Measurements from ENCODE around the gene DGLUCY.
"Not testable (repeated sequence)": the region's sequence is repeated elsewhere in the genome, so short reads cannot be mapped to it uniquely, and the experiment has no call there.

Gene DGLUCY, protein sequence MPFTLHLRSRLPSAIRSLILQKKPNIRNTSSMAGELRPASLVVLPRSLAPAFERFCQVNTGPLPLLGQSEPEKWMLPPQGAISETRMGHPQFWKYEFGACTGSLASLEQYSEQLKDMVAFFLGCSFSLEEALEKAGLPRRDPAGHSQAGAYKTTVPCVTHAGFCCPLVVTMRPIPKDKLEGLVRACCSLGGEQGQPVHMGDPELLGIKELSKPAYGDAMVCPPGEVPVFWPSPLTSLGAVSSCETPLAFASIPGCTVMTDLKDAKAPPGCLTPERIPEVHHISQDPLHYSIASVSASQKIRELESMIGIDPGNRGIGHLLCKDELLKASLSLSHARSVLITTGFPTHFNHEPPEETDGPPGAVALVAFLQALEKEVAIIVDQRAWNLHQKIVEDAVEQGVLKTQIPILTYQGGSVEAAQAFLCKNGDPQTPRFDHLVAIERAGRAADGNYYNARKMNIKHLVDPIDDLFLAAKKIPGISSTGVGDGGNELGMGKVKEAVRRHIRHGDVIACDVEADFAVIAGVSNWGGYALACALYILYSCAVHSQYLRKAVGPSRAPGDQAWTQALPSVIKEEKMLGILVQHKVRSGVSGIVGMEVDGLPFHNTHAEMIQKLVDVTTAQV

DNA sequence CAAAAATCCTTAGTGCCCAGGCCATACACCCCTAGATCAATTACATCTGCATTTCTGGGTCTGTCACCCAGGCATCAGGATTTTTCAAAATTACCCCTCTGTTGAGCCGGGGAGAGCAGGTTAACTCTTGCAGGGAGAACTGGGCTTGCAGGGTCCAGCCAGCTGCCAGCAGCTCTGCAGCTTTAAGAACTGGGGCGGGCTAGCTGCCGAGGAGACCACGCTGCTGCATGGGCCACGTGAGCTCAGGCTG is at the start of gene DGLUCY:
TSS of gene DGLUCY (plus strand) at position 245 of the 250 bp plus-strand sequence. CDS start 46,222 bp downstream, outside the sequence.
- no peak for DNase-seq

- no peak for DNase-seq
These were observed 48.6 kb upstream of the DGLUCY start for GRCh38 chr14:91065266-91065665.

DNA sequence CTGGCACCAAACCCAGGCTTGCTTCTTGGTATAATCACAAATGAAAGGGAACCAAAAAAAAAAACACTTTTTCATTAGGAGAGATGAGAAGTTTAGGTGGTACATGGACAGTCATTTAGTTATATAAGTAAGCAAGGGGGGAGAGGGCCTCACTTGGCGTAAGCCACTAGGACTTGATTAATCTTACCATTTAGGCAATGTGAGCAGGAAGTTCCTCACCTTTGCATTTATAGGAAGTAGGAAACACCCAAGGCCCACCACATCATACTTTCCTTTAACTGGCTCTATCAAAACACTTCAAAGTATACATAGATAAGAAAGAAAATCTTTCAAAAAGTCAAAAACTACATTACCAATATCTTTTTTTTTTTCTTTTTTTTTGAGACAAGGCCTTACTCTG is 46.7 kb upstream of the DGLUCY start:
- DNase-seq, result no peak

DNA sequence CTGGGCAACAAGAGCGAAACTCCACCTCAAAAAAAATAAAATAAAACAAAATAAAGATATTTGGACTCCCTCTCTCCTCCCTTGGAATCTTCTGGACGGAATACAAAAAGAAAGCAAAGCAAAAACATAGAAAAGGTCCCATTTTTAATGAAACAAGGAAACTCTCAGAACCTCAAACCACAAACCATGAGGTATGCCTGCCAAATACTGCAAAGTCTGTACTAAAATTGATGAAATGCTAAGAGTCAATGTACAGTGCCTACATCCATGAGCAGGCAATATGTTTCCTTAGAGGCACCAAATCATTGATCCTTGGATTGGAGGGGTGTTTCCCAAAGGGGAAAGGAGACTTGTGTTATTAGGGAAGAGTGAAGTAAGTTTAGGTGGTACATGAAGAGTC is 45.2 kb upstream of the DGLUCY start:
- no peak for DNase-seq

DNA sequence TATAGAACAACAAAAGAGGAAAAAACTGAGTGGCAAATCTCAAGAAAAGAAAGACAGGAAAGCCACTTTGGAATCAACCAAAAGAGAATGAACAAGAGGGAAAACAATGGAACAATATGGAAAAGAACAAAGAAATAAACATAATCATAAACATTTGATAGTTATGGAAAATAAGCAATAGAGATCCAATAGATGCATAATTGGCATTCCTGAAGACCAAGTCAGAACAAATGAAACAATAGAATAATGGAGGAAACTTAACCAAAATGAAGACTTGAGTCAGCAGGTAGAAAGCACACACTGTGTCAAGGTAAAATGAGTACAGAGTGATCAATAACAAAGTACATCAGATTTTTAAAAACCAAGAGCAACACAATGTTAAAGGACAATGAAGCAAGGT is 43.3 kb upstream of the DGLUCY start:
- DNase-seq, result no peak

DNA sequence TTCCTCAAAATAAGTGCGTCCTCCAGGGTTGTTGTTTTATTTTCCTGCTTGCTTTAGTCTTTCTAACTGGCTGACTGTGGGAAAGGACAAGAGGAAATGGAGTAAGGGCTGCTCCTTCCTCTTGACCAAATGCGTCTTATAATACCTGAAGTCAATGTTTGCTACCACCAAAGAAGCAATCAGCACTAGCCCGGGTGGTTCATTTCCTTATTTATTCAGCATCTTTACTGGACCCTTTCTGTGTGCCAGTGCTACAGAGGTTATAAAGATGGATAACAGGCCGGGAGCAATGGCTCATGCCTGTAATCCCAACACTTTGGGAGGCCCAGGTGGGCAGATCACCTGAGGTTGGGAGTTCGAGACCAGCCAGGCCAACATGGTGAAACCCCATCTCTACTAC is 38.3 kb upstream of the DGLUCY start:
- DNase-seq, result no peak

GRCh38 chr14:91078095-91078737 is 35.7 kb upstream of the DGLUCY start:
- no peak for DNase-seq

DNA sequence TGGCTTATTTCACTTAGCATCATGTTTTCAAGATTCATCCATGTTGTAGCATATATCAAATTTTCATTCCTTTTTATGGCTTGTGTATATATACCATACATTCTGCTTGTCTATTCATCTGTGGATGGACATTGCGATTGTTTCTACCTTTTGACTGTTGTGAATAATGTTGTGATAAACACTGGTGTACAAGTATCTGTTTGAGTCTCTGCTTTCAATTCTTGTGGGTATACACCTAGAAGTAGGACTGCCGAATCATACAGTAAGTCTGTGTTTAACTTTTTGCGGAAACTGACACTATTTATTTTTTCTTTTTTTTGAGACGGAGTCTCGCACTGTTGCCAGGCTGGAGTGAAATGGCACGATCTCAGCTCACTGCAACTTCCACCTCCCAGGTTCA is 33.8 kb upstream of the DGLUCY start:
- DNase-seq, result no peak

DNA sequence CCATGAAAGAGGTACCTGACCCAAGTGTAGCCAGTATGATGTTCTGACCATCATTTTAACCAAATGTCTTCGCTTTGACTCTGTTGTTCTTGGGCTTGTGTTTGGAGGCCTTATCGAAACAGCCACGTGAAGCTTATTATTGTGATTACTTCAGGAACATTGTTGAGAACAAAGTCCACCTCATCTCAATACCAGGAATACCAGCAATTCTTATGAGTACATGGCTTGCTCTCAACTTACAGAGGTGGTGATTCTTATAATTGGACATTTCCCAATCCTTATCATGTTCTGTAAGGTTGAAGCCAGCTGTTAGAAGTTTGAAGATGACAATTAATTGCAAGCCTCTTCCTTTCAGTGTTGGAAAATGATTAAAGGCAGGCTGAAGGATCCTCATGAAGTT is 31.6 kb upstream of the DGLUCY start:
- no peak for DNase-seq

GRCh38 chr14:91084516-91084915 is 29.4 kb upstream of the DGLUCY start:
- no peak for DNase-seq

GRCh38 chr14:91087470-91087869 is 26.4 kb upstream of the DGLUCY start:
- not testable (repeated sequence) for DNase-seq

DNA sequence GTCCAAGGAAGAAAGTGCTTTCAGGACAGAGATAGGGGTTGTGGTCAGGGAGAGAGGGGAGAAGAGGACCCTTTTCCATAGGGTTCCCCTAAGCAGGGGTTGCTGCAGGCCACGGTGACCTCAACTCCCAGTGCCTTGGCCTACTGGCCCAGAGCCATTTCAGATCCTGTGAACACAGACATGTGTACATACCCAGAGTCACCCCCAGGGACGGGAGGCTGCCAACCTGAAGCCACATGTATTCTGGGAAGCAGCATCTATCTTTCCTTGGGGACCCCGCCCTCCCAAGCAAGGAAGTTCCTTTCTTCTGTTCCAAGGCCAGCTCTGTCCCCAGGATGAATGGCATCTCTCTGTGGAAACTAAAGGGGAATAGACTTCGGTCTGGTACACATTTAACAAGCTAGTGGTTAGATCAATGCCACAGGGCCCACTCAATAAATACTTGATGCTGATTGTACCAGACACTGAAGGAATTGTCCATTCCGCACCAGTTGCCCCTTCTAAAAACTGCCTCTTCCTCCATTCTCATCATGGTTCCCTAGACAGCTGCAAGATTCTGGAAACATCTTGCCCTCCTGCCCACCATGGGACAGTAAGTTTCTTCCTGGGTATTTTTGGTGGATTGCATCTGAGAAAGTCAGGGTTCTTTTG is 25.2 kb upstream of the DGLUCY start:
- no peak for DNase-seq

DNA sequence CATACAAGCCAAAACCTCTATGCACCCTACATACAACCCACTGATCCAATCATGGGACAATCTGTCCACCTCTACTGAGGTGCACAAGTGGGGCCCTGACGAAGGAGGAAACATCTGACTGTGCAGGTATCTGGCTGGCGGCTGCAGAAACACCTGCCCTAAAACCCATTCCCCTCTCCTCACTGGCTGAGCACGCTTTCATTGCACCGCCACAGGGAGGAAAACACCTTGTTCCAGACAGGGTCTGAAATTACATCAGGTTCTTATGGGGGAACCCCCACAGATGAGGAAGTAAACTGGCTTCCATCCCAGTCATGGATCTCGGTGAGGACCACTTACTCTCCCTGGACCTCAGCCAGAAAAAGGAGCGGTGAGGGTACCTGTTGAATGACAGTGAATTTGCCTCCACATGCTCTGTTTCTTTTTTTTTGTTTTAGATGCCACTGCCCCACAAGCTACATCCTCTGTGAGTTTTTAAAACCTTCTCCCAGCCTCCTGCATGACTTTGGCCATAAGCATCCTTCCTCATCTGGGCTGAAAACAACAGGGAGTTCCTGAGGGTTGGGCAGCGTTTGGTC is 23.8 kb upstream of the DGLUCY start:
- no peak for DNase-seq

DNA sequence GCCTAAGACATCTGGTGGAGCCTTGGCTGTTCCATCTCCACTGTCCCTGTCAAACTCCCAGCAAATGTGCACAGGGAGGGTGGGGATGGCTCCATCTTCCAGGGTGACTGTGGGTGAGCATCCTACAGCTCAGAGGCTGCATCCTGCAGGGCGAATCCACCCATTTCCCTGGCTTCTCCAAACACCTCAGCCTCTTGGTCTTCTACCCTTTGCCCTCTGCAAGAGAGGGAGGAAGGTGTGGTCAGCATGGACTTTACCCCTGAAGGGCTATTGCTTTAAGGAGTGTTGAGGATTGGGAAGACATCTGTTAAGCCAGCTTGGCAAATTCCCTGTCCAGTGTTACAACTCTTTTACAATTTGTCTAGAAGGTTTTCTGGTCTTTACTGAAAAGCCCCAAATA is 23.1 kb upstream of the DGLUCY start:
- no peak for DNase-seq

DNA sequence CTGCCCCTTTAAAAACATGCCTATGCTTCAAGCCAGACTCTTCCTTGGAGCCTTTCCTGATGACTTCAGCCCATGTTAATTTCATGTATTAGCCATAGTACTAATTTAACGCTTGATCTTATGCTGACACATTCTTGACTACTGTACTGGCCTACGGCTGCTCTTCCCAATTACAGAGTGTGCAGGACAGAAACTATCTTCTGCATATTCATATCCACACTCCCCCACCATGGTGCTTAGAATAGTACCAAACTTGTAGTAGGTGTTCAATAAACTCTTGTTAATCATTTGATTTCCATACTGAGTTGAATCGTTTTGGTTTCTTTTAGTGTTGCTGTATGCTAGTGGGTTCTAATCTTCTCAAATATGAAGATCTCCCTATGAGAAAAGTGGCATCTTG is 21.8 kb upstream of the DGLUCY start:
- DNase-seq, result no peak

- not testable (repeated sequence) for DNase-seq
These were observed 20.0 kb upstream of the DGLUCY start for GRCh38 chr14:91093743-91094472.

- no peak for DNase-seq
These were observed 19.1 kb upstream of the DGLUCY start for GRCh38 chr14:91094772-91095171.

DNA sequence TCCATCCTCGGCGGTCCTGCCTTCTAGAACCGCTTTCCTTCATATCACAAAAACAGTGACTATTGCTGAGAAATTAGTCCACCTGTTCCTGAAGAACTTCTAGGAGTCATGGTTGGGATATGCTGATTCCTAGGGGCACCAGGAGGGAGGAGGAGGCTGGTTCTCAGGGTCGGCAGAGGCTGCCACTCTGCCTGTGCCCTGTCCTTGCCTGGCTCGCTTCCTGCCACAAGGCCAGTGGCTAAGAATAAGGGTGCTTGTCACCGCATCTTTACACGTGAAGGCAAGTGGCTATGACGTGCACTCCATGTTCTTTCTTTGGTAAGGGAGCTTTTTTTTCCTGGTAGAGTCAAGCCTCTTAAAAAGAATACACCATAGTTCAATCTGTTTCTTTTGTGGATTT is 18.7 kb upstream of the DGLUCY start:
- DNase-seq, result no peak

DNA sequence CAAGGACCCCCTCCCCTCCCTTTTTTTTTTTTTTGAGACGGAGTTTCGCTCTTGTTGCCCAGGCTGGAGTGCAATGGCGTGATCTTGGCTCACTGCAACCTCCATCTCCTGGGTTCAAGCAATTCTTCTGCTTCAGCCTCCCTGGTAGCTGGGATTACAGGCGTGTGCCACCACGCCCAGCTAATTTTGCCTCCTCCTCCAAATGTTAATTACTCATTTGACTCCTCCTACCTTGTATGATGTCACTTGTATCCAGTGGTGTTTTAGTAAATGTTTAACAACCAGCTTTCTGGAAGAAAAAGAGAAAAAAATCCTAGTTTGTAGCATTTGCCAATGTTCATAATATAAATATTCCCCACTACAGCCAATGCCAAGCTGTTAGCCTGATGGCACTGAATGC is 16.2 kb upstream of the DGLUCY start:
- DNase-seq, result not testable (repeated sequence)

- DNase-seq, result no peak
These were observed 15.3 kb upstream of the DGLUCY start for GRCh38 chr14:91098591-91098990.

- no peak for DNase-seq
These were observed 13.8 kb upstream of the DGLUCY start for GRCh38 chr14:91100102-91100501.

DNA sequence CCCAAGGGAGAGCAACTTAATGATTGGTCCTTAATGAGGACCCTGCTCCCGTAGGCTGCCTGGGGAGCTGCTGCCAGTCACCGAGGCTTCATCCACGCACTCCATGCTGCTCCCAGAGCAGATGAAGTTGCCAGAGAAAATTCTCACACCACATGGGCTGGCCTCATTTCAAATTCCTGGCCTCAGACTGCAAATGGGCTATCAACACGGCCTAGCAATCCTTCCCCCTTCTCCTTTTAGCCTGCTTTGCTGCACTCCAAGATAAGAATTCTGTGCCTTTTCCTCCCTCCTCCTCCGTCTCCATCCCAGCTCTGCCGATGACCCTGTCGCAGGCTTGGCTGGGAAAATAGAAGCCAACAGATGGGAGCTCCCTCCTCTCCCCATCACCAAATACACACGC is 10.8 kb upstream of the DGLUCY start:
- no peak for DNase-seq
